ENCODE data around the gene GBE1.

GRCh38 chr3:81549388-81549787 is 212.1 kb downstream of the GBE1 start:
- TF ChIP-seq GLIS1 (tag by site-specific recombination; IDR thresholded peaks at IDR 0.05), result no peak
- TF ChIP-seq, protein P1, sequence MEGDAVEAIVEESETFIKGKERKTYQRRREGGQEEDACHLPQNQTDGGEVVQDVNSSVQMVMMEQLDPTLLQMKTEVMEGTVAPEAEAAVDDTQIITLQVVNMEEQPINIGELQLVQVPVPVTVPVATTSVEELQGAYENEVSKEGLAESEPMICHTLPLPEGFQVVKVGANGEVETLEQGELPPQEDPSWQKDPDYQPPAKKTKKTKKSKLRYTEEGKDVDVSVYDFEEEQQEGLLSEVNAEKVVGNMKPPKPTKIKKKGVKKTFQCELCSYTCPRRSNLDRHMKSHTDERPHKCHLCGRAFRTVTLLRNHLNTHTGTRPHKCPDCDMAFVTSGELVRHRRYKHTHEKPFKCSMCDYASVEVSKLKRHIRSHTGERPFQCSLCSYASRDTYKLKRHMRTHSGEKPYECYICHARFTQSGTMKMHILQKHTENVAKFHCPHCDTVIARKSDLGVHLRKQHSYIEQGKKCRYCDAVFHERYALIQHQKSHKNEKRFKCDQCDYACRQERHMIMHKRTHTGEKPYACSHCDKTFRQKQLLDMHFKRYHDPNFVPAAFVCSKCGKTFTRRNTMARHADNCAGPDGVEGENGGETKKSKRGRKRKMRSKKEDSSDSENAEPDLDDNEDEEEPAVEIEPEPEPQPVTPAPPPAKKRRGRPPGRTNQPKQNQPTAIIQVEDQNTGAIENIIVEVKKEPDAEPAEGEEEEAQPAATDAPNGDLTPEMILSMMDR (tag by site-specific recombination; IDR thresholded peaks at IDR 0.05), result no peak
- TF ChIP-seq, protein P2, sequence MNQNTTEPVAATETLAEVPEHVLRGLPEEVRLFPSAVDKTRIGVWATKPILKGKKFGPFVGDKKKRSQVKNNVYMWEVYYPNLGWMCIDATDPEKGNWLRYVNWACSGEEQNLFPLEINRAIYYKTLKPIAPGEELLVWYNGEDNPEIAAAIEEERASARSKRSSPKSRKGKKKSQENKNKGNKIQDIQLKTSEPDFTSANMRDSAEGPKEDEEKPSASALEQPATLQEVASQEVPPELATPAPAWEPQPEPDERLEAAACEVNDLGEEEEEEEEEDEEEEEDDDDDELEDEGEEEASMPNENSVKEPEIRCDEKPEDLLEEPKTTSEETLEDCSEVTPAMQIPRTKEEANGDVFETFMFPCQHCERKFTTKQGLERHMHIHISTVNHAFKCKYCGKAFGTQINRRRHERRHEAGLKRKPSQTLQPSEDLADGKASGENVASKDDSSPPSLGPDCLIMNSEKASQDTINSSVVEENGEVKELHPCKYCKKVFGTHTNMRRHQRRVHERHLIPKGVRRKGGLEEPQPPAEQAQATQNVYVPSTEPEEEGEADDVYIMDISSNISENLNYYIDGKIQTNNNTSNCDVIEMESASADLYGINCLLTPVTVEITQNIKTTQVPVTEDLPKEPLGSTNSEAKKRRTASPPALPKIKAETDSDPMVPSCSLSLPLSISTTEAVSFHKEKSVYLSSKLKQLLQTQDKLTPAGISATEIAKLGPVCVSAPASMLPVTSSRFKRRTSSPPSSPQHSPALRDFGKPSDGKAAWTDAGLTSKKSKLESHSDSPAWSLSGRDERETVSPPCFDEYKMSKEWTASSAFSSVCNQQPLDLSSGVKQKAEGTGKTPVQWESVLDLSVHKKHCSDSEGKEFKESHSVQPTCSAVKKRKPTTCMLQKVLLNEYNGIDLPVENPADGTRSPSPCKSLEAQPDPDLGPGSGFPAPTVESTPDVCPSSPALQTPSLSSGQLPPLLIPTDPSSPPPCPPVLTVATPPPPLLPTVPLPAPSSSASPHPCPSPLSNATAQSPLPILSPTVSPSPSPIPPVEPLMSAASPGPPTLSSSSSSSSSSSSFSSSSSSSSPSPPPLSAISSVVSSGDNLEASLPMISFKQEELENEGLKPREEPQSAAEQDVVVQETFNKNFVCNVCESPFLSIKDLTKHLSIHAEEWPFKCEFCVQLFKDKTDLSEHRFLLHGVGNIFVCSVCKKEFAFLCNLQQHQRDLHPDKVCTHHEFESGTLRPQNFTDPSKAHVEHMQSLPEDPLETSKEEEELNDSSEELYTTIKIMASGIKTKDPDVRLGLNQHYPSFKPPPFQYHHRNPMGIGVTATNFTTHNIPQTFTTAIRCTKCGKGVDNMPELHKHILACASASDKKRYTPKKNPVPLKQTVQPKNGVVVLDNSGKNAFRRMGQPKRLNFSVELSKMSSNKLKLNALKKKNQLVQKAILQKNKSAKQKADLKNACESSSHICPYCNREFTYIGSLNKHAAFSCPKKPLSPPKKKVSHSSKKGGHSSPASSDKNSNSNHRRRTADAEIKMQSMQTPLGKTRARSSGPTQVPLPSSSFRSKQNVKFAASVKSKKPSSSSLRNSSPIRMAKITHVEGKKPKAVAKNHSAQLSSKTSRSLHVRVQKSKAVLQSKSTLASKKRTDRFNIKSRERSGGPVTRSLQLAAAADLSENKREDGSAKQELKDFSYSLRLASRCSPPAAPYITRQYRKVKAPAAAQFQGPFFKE (tag by site-specific recombination; IDR thresholded peaks at IDR 0.05; ENCODE audit: borderline replicate concordance), result no peak
- no peak for TF ChIP-seq ZIC2 (tag by site-specific recombination; IDR thresholded peaks at IDR 0.05)
- TF ChIP-seq, protein P3, sequence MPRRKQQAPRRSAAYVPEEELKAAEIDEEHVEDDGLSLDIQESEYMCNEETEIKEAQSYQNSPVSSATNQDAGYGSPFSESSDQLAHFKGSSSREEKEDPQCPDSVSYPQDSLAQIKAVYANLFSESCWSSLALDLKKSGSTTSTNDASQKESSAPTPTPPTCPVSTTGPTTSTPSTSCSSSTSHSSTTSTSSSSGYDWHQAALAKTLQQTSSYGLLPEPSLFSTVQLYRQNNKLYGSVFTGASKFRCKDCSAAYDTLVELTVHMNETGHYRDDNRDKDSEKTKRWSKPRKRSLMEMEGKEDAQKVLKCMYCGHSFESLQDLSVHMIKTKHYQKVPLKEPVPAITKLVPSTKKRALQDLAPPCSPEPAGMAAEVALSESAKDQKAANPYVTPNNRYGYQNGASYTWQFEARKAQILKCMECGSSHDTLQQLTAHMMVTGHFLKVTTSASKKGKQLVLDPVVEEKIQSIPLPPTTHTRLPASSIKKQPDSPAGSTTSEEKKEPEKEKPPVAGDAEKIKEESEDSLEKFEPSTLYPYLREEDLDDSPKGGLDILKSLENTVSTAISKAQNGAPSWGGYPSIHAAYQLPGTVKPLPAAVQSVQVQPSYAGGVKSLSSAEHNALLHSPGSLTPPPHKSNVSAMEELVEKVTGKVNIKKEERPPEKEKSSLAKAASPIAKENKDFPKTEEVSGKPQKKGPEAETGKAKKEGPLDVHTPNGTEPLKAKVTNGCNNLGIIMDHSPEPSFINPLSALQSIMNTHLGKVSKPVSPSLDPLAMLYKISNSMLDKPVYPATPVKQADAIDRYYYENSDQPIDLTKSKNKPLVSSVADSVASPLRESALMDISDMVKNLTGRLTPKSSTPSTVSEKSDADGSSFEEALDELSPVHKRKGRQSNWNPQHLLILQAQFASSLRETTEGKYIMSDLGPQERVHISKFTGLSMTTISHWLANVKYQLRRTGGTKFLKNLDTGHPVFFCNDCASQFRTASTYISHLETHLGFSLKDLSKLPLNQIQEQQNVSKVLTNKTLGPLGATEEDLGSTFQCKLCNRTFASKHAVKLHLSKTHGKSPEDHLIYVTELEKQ (tag by site-specific recombination; IDR thresholded peaks at IDR 0.05; ENCODE audit: borderline replicate concordance), result no peak
- TF ChIP-seq, protein P4, sequence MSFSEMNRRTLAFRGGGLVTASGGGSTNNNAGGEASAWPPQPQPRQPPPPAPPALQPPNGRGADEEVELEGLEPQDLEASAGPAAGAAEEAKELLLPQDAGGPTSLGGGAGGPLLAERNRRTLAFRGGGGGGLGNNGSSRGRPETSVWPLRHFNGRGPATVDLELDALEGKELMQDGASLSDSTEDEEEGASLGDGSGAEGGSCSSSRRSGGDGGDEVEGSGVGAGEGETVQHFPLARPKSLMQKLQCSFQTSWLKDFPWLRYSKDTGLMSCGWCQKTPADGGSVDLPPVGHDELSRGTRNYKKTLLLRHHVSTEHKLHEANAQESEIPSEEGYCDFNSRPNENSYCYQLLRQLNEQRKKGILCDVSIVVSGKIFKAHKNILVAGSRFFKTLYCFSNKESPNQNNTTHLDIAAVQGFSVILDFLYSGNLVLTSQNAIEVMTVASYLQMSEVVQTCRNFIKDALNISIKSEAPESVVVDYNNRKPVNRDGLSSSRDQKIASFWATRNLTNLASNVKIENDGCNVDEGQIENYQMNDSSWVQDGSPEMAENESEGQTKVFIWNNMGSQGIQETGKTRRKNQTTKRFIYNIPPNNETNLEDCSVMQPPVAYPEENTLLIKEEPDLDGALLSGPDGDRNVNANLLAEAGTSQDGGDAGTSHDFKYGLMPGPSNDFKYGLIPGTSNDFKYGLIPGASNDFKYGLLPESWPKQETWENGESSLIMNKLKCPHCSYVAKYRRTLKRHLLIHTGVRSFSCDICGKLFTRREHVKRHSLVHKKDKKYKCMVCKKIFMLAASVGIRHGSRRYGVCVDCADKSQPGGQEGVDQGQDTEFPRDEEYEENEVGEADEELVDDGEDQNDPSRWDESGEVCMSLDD (tag by site-specific recombination; IDR thresholded peaks at IDR 0.05), result no peak
- no peak for TF ChIP-seq REST (tag by site-specific recombination; IDR thresholded peaks at IDR 0.05)
- TF ChIP-seq ZNF274 (IDR thresholded peaks at IDR 0.05; ENCODE audit: low read length), result no peak
- TF ChIP-seq ZNF274 (tag by site-specific recombination; IDR thresholded peaks at IDR 0.05; ENCODE audit: borderline replicate concordance), result no peak
- TF ChIP-seq, protein P5, sequence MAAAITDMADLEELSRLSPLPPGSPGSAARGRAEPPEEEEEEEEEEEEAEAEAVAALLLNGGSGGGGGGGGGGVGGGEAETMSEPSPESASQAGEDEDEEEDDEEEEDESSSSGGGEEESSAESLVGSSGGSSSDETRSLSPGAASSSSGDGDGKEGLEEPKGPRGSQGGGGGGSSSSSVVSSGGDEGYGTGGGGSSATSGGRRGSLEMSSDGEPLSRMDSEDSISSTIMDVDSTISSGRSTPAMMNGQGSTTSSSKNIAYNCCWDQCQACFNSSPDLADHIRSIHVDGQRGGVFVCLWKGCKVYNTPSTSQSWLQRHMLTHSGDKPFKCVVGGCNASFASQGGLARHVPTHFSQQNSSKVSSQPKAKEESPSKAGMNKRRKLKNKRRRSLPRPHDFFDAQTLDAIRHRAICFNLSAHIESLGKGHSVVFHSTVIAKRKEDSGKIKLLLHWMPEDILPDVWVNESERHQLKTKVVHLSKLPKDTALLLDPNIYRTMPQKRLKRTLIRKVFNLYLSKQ (tag by site-specific recombination; IDR thresholded peaks at IDR 0.05; ENCODE audit: borderline replicate concordance), result no peak
- no peak for TF ChIP-seq ZNF2 (tag by site-specific recombination; IDR thresholded peaks at IDR 0.05)
